ENCODE data around the gene DAD1. TPM values are rescaled to one million over a fixed set of nuclear protein-coding genes. Genes with fewer than 3 reads are reported as not detected.
A peak's percentile ranks its signal among the peaks of the same experiment; 100 is the strongest.

The DAD1 gene
- total RNA-seq, 2 donors from 2014 or later = 109 to 236 TPM

DNA sequence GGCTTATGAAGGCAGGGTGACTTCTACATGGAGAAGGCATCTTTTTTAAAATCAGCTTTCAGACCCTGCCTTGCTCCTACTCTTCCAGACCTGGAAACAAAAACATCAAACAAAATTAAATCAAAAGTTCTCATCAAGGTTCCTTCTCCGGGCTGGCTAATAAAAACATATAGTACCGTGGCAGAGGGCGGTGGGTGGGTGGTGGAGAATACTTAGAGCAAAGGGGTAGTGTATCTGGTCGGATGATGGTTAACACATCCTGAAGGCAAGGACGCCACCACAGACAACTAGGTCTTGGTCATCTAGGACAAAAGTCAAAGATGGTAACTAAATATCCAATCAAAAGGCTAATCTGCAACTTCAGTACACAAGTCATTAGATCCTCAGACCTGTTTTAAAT is 1.8 kb downstream of the DAD1 start:
- Histone ChIP-seq H3K9me3 (no peaks in the 10 kb centered on the region), H3K4me3 (peak overlapping the region; percentile 23), H3K36me3 (no peaks in the 10 kb centered on the region), H3K27ac (peak overlapping the region in 1 of 2 donors; percentile 42), H3K27me3 (replicated peaks; ENCODE audit: insufficient read depth) (no peaks in the 10 kb centered on the region), H3K4me1 (ENCODE audit: control insufficient read depth in 1 of 2, low read depth in 2 of 2) (peaks cover 37 to 61% of the 10 kb centered on the region in 2 donors)
- ATAC-seq (ENCODE audit: insufficient number of reproducible peaks, low FRiP score, low read depth) (no peak), DNase-seq (ENCODE audit: low spot score) (no peak)
- TF ChIP-seq, protein P1, sequence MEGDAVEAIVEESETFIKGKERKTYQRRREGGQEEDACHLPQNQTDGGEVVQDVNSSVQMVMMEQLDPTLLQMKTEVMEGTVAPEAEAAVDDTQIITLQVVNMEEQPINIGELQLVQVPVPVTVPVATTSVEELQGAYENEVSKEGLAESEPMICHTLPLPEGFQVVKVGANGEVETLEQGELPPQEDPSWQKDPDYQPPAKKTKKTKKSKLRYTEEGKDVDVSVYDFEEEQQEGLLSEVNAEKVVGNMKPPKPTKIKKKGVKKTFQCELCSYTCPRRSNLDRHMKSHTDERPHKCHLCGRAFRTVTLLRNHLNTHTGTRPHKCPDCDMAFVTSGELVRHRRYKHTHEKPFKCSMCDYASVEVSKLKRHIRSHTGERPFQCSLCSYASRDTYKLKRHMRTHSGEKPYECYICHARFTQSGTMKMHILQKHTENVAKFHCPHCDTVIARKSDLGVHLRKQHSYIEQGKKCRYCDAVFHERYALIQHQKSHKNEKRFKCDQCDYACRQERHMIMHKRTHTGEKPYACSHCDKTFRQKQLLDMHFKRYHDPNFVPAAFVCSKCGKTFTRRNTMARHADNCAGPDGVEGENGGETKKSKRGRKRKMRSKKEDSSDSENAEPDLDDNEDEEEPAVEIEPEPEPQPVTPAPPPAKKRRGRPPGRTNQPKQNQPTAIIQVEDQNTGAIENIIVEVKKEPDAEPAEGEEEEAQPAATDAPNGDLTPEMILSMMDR (IDR thresholded peaks at IDR 0.05) = no peak

DNA sequence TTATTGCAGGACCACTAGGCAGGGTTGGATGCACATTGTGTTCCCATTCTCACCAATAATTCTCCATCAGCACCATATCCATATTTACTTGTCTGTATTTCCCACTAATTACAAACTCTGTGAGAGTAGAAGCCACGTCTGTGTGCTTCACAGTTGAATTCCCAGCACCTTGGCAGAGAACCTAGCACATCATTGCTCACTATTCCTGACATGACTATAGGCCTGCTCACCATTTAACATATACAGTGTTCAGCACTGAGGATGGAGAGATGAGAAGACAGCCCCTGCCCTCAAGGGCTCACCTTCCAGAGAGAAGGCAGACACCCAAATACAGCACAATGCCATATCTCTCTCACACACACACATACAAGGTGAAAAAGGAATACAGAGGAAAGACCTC is 5.0 kb downstream of the DAD1 start:
- ATAC-seq (ENCODE audit: insufficient number of reproducible peaks, low FRiP score, low read depth) (no peak), DNase-seq (ENCODE audit: low spot score) (no peak)
- H3K27ac ChIP-seq = no peak overlapping the region
- no peak overlapping the region for H3K4me3 ChIP-seq
- peaks cover 33 to 53% of the 10 kb centered on the region in 2 donors for H3K4me1 ChIP-seq (ENCODE audit: control insufficient read depth in 1 of 2, low read depth in 2 of 2)
- TF ChIP-seq, protein P1 (IDR thresholded peaks at IDR 0.05) = no peak
- no peaks in the 10 kb centered on the region for H3K36me3 ChIP-seq
- H3K27me3 ChIP-seq (replicated peaks; ENCODE audit: insufficient read depth) = no peaks in the 10 kb centered on the region
- no peaks in the 10 kb centered on the region for H3K9me3 ChIP-seq

DNA sequence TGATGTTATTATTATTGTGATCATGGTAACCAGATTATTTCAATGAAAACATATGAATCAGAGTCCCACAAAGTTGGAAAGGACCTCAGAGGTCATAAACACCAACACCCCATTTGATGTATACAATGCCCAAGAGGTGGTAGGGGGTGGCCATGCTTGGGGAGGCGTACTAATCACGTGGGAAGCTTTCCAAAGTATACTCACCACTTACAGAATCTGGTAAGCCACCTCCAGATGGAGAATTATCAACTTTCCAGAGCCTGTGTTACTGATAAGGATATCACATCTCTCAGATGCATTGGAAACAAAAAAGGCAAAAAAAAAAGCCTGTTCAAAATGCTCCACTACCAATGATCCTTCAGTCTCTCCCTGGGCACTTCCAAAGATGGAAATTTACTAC is 8.4 kb downstream of the DAD1 start:
- ATAC-seq (ENCODE audit: insufficient number of reproducible peaks, low FRiP score, low read depth) (no peak), DNase-seq (ENCODE audit: low spot score) (no peak)
- H3K4me1 ChIP-seq (ENCODE audit: control insufficient read depth in 1 of 2, low read depth in 2 of 2) = peaks cover 13 to 37% of the 10 kb centered on the region in 2 donors
- no peaks in the 10 kb centered on the region for H3K36me3 ChIP-seq
- TF ChIP-seq, protein P1 (IDR thresholded peaks at IDR 0.05) = no peak
- no peaks in the 10 kb centered on the region for H3K27me3 ChIP-seq (replicated peaks; ENCODE audit: insufficient read depth)
- no peaks in the 10 kb centered on the region for H3K9me3 ChIP-seq
- H3K27ac ChIP-seq = no peak overlapping the region
- no peak overlapping the region for H3K4me3 ChIP-seq

DNA sequence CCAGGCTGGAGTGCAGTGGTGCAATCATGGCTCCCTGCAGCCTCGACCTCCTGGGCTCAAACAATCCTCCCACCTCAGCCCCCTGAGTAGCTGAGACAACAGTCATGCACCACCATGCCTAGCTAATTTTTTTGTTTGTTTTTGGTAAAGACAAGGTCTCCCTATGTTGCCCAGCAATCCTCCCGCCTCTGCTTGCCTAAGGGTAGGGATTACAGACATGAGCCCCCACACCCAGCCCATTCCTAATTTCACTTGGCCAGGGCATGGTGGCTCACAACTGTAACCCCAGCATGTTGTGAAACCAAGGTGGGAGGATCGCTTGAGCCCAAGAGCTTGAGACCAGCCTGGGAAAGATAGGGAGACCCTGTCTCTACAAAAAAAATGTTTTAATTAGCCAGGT is 9.1 kb downstream of the DAD1 start:
- no peaks in the 10 kb centered on the region for H3K9me3 ChIP-seq
- TF ChIP-seq, protein P1 (IDR thresholded peaks at IDR 0.05) = no peak
- DNase-seq (ENCODE audit: low spot score) = no peak
- no peak for ATAC-seq (ENCODE audit: insufficient number of reproducible peaks, low FRiP score, low read depth)
- no peak overlapping the region for H3K27ac ChIP-seq
- no peaks in the 10 kb centered on the region for H3K27me3 ChIP-seq (replicated peaks; ENCODE audit: insufficient read depth)
- no peak overlapping the region for H3K4me3 ChIP-seq
- H3K4me1 ChIP-seq (ENCODE audit: control insufficient read depth in 1 of 2, low read depth in 2 of 2) = peaks cover 7 to 31% of the 10 kb centered on the region in 2 donors
- no peaks in the 10 kb centered on the region for H3K36me3 ChIP-seq

DNA sequence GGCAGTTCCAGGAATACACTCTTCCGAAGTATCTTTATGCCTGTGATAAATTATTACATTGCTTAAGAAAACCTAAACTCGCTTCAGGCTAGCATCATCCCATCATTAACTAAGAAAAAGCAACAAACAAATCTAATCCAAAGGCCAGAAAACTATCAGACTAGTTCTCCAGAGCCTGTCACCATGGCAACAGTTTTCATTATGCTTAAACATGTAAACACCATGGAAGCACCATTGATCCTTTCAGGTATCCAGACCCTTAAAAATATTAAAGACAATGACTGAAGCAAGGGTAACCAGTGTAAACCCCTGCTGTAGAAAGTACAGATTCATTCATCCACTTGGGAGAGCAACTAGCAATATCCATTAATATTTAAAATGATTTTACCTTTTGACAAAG is 9.8 kb downstream of the DAD1 start:
- ATAC-seq (ENCODE audit: insufficient number of reproducible peaks, low FRiP score, low read depth) (no peak), DNase-seq (ENCODE audit: low spot score) (no peak)
- Histone ChIP-seq H3K27me3 (replicated peaks; ENCODE audit: insufficient read depth) (no peaks in the 10 kb centered on the region), H3K36me3 (no peaks in the 10 kb centered on the region), H3K27ac (no peak overlapping the region), H3K4me3 (no peak overlapping the region), H3K4me1 (ENCODE audit: control insufficient read depth in 1 of 2, low read depth in 2 of 2) (peaks cover under 1 to 25% of the 10 kb centered on the region in 2 donors), H3K9me3 (no peaks in the 10 kb centered on the region)
- TF ChIP-seq, protein P1 (IDR thresholded peaks at IDR 0.05) = no peak

Measured in thoracic aorta (tissue), 2 donors.